Measurements from ENCODE around the gene RSRC2. TPM values are rescaled to one million over a fixed set of nuclear protein-coding genes. Genes with fewer than 3 reads are reported as not detected.

Gene RSRC2, protein sequence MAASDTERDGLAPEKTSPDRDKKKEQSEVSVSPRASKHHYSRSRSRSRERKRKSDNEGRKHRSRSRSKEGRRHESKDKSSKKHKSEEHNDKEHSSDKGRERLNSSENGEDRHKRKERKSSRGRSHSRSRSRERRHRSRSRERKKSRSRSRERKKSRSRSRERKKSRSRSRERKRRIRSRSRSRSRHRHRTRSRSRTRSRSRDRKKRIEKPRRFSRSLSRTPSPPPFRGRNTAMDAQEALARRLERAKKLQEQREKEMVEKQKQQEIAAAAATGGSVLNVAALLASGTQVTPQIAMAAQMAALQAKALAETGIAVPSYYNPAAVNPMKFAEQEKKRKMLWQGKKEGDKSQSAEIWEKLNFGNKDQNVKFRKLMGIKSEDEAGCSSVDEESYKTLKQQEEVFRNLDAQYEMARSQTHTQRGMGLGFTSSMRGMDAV
- total RNA-seq (2022; extraction: Qiagen RNA extraction; ENCODE audit: low read depth) = 43.4 to 61.1 TPM (median 55.3 TPM) in 5 replicates

DNA sequence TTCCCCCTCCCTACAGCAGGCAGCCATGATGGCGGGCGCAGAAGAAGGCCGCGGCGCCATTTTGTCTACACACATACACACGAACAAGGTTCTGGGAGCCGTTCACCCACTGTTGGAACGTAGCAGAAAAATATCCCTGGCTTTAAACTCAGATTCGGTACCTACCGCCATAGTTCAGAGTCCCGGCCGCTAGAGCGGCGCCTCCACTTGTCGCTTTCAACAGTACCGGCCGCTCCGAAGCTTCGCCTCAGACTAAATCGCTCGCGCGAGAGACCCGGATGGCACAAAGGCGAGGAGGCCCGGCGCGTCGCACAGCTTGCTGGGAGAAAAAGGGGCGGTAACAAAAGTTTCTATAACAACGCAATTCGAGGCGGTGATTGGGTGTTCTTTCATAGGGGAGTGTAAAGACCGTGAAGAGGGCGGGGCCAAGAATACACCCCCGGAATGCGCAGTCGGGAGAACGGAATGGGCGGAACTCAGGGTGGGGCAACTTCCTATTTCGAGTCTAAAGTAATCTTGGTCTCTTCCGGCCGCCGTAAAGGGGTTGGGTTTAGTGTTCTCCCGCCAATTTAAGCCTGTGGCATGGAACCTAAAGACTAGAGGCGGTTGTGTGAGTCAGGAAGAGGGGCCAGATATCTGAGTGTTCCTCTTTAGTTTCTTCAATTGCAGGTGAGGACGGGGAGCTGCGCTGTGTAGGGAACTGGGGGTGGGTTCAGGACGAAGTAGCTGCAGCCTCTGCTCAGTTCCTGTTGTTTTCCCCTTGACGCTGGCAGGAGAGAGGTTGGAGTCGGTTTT lies at the start of gene RSRC2, which contains the start of gene KNTC1:
TSS of gene RSRC2 (minus strand) at position 254 of the 795 bp plus-strand sequence. CDS start at position 171, 83 bp downstream.
TSS of gene KNTC1 (plus strand) at position 567 of the 795 bp plus-strand sequence. CDS start 2,815 bp downstream, outside the sequence.

DNA sequence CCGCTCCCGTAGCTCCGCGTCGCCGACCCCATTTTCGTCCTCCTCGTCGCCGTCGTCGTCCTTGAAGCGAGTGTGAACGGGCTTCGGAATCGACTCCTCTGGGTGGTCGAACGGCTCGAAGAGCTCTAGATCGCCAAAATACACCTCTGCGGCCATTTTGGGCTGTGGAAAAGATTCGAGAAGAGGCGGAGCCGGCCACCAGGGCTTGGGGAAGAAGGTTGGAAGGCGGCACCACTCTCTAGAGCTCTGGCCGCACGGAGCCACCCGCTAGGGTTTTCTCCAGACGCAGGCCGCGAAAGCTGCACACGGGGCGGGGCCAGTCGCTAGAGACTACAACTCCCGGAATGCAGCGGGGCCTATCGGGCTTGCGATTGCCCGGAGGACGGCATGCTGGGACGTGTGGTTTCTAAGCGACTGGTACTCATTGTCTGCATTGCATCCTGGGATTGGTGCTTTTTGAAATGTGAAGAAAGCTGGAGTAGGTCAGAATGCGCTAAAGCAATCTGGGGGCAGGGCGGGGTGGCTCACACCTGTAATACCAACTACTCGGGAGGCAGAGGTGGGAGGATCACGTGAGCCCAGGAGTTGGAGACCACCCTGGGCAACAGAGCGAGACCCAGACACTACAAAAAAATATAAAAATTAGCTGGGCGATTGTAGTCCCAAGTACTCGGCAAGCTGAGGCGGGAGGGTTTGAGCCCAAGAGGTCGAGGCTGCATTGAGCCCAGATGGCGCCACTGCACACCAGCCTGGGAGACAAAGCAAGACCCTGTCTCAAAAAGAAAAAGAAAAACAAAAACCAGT lies 25.8 kb downstream of the RSRC2 start, which contains the start of gene ZCCHC8:
TSS of gene ZCCHC8 (minus strand) at position 248 of the 804 bp plus-strand sequence. CDS start at position 156, 92 bp downstream.

Other genes with a start within 250 kb of the RSRC2 start
- gene CLIP1, start 104.3 kb downstream of the RSRC2 start, total RNA-seq (2022; extraction: Qiagen RNA extraction; ENCODE audit: low read depth) = 29.5 to 46.5 TPM (median 37.8 TPM) in 5 replicates
- 20.7 to 23.4 TPM (median 22.8 TPM) in 5 replicates for gene ZCCHC8, start 26.0 kb downstream of the RSRC2 start, total RNA-seq (2022; extraction: Qiagen RNA extraction; ENCODE audit: low read depth)
- 18.8 to 25.6 TPM (median 22.0 TPM) in 5 replicates for gene KNTC1, start 313 bp upstream of the RSRC2 start, total RNA-seq (2022; extraction: Qiagen RNA extraction; ENCODE audit: low read depth)
- gene HCAR2, start 176.4 kb upstream of the RSRC2 start, total RNA-seq (2022; extraction: Qiagen RNA extraction; ENCODE audit: low read depth) = 0.06 TPM in 1 of 5 replicates, not detected in the others
- gene HCAR3, start 189.9 kb upstream of the RSRC2 start, total RNA-seq (2022; extraction: Qiagen RNA extraction; ENCODE audit: low read depth) = 0.17 TPM in 1 of 5 replicates, not detected in the others
- gene HCAR1, start 203.9 kb upstream of the RSRC2 start, total RNA-seq (2022; extraction: Qiagen RNA extraction; ENCODE audit: low read depth) = 0.03 to 0.07 TPM (median 0.06 TPM) in 4 of 5 replicates, not detected in the other
- gene DENR, start 225.9 kb upstream of the RSRC2 start, total RNA-seq (2022; extraction: Qiagen RNA extraction; ENCODE audit: low read depth) = 51.7 to 58.3 TPM (median 56.0 TPM) in 5 replicates
- gene CCDC62, start 247.6 kb upstream of the RSRC2 start, total RNA-seq (2022; extraction: Qiagen RNA extraction; ENCODE audit: low read depth) = 0.07 to 0.10 TPM (median 0.08 TPM) in 3 of 5 replicates, not detected in the others

All from A549 treated with GW870086 at 1 μM for 4 hours (cell line).